ENCODE measurements around the gene ACAA1.
"Not testable (repeated sequence)": the region's sequence is repeated elsewhere in the genome, so short reads cannot be mapped to it uniquely, and the experiment has no call there.

ACAA1 gene

GRCh38 chr3:38136777-38137614 lies at the start of gene ACAA1:
Gene ACAA1 (minus strand): TSS chr3:38137127. CDS start chr3:38137035, 92 bp downstream.
- peak; percentile 99 for DNase-seq

GRCh38 chr3:38177181-38177580 lies 40.3 kb upstream of the ACAA1 start:
- no peak for DNase-seq

GRCh38 chr3:38173834-38174418 lies 37.0 kb upstream of the ACAA1 start:
- no peak for DNase-seq

- DNase-seq: no peak
These were observed 34.7 kb upstream of the ACAA1 start for GRCh38 chr3:38171622-38172021.

- no peak for DNase-seq
These were observed 33.8 kb upstream of the ACAA1 start for GRCh38 chr3:38170722-38171121.

GRCh38 chr3:38169027-38169317 lies 32.0 kb upstream of the ACAA1 start:
- no peak for DNase-seq

GRCh38 chr3:38168151-38169026 lies 31.5 kb upstream of the ACAA1 start:
- no peak for DNase-seq

- DNase-seq: no peak
These were observed 30.7 kb upstream of the ACAA1 start for GRCh38 chr3:38167591-38167990.

GRCh38 chr3:38165722-38166387 lies 28.9 kb upstream of the ACAA1 start:
- peak; percentile 67 for DNase-seq

- DNase-seq: peak; percentile 99
These were observed 28.2 kb upstream of the ACAA1 start, which contains the start of gene OXSR1 for GRCh38 chr3:38164952-38165721. Gene OXSR1 (plus strand): TSS chr3:38165537. CDS start chr3:38165877, 340 bp downstream.

- no peak for DNase-seq
These were observed 27.7 kb upstream of the ACAA1 start for GRCh38 chr3:38164643-38164951.

GRCh38 chr3:38163841-38164642 lies 27.1 kb upstream of the ACAA1 start:
- DNase-seq: no peak

- DNase-seq: no peak
These were observed 26.4 kb upstream of the ACAA1 start for GRCh38 chr3:38163117-38163840.

- not testable (repeated sequence) for DNase-seq
These were observed 23.8 kb upstream of the ACAA1 start for GRCh38 chr3:38160704-38161103.

- no peak for DNase-seq
These were observed 21.5 kb upstream of the ACAA1 start for GRCh38 chr3:38158472-38158871.

GRCh38 chr3:38157595-38157994 lies 20.7 kb upstream of the ACAA1 start:
- no peak for DNase-seq

GRCh38 chr3:38157117-38157516 lies 20.2 kb upstream of the ACAA1 start:
- DNase-seq: no peak

- no peak for DNase-seq
These were observed 18.9 kb upstream of the ACAA1 start for GRCh38 chr3:38155825-38156224.

- no peak for DNase-seq
These were observed 17.8 kb upstream of the ACAA1 start for GRCh38 chr3:38154625-38155255.

- DNase-seq: no peak
These were observed 17.1 kb upstream of the ACAA1 start for GRCh38 chr3:38154033-38154494.
